HG02678 (cell line): ENCODE results near the gene MAGI1.
"Not testable (repeated sequence)": the region's sequence is repeated elsewhere in the genome, so short reads cannot be mapped to it uniquely, and the experiment has no call there.

Experiments
- ATAC-seq: cut with Tn5 transposase; IDR thresholded peaks from one replicate; pipeline ENCODE4 v1.9.1; 2021; ENCODE audit warnings: mild to moderate bottlenecking, moderate library complexity; ENCODE audit not compliant: unreplicated experiment

The MAGI1 gene

DNA sequence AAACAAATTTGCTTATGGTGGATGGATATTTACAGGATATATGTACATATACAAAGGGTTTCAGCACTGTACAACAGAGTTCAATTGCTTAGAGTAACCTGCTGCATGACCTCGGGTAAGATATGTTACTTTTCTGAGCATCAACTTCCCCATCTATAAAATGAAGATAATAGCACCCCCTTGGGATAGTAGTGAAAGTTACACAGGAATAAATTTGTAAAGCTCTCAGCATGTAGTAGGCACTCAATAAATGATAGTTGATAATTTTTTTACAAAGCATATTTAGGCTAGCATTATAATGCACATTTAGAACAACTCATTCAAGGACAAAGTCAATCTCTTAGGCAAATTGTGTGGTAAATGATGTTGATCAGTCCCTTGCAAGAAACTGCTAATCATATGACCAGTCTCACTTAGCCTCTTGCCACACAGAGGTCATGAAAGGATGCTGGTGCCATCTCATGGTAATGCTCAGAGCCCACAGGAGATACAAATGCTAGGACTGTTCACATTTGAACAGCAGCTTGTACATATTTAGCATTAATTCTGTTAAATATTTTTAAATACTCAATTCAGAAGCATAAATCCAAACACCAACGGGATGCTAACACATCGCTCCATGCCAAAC lies 123.9 kb downstream of the MAGI1 start:
- no peak for ATAC-seq

DNA sequence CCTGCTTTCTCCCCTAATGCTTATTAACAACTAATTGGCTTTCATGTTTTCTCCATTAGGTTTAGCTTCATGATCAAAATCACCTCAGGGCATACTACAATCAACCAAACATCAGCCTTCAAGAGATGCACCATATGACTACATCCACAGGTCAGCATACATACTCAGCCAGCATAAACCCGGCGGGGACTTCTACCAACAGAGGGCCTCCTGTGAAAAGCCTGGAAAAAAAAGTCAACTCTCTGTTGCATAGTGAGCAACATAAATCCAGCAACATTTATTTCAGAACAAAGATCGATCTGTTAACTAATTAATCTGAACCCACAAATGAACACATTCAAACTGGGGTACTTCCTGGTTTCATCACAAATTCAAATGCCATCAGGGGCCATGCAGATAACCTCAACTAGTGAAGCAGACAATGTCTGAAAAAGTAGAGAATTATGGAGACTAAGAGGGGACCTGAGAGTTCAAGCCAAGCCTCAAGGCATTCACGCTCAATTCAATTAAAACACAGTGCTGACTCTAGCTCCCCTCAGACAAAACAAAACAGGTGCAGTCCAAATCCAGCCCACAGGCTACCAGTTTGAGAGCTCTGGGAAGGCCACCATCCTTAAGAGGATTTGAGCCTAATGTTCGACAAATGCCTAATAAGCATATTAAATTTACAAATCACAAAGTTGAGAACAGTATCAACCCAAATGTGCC lies 124.5 kb downstream of the MAGI1 start:
- no peak for ATAC-seq

DNA sequence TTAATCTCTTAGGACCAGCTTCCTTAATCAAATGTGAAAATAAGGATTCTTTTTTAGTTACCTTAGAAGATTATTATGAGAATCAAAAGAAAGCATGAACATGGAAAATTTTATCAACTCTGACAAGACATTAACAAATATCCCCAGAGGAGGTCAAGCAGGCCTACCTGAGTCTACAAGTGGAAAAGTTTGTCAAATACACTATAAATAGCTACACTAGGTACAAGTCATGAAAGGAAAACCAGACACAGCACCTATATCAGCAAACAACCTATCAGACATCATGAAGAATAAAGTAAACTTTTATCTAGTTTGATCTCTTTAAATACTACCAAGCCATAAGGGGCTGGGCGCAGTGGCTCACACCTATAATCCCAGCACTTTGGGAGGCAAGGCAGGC lies 126.1 kb downstream of the MAGI1 start:
- ATAC-seq = no peak

DNA sequence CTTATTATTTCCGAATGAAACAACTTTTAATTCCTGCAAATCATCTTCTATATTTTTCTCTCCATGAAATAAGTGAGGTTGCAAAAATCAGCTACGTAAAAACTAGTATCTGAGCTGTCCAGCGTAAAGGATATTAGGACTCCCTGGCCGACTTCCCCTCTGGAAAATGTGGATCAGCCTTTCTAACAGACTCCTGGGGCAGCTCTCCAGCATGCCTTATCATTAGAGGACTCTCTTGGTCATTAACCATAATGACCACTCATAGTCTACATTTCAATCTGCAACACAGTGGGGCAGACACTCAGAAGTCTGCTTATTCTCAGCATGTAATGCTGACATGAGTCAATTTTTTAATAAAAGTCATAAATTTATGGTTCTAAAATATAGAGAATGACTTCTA lies 130.1 kb downstream of the MAGI1 start:
- ATAC-seq = no peak

DNA sequence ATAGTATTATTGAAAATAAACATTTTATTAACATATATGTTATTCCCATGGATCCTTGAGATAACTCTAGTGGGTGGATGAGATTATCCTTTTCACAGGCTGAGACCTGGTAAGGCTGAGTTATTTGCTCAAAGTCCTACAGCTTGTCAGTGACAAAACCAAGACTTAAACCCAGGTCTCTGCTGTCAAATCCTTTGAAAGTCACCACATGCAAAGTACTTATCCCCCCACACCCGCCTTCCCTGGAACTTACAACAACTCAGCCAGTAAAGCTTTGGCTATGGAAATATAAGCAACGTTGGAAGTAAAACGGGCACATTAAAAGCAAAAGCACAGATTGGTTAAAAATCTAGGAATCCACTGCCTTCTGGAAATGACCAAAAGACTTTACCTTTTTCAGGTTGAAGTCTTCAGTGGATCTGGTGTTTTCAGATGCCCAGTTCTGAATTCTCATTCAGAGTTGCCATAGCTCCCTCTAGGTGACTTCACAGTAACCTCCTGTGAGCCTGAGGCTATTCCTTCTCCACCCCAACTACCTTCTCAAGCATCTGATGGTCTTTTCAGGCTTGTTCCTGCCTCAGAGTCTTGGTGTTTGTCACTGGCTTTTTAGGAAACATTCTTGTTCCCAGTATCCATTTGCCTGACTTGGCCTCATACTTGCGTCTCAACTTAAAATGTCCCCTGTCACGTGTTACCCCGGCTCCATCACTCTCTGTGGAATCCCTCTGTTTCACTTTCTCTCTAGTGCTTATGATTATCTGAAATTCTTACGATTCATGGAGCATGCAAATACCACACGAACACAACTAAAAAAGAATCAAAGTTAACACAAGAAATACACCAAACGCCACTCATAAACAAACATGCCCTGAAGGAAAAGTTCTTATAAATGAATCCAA lies 131.2 kb downstream of the MAGI1 start:
- ATAC-seq = no peak

DNA sequence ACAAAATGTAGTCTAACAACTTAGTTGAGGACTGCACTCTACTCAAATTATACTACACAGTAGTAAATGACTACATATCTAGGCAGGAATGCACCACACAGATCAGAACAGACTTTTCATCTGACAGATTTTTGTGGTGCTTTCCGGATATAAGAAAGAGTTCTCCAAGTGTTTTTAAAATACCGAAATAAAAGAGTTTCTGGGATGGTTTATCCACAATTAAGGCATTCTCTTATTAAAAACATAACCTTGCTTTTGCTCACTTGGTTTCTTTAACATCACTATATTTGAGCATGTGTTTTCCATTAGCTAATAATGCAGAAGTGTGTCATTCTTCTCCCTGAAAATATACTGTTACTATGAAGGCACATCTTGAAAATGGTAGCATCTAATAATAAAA lies 132.9 kb downstream of the MAGI1 start:
- ATAC-seq = no peak

DNA sequence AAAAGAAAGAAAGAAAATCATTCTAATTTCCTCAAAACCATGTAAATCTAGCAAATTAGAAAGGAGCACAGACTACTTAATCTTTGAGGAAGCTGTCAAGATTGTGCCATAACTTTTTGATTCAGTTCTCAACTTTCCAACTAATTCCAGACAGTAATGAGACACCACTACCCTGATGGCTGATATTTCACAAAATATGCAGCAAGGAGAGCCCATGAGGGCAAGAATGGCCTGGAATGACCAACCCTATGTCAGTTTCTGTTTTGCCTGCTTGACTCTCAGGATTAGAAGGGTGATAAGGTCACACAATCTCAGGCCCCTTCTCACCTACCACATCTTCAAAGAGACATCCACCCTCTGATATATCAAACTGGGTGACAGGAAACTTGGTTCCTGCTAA lies 134.7 kb downstream of the MAGI1 start:
- ATAC-seq = no peak

DNA sequence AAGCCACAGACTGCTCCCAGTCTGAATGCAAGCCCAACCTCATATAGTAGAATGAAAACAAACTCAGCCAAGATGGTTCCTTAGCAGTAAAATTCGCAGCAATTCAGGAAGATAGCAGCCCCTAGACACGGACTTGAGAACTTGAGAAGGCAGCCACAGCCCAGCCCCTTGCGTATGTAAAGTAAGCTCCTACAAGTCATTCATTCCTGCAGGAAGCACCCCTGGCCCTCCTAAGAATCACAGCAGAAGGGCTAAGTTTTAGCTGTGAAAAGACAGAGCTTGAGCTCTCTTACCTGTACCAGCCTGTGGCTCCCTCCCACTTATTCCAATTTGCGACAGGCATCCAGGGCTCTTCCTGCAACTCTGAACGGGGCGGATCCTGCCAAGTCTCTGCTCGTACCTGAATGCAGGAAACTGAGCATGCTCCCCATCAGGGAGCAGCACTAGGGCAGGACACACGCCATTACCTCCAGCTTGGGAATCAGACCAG lies 136.4 kb downstream of the MAGI1 start:
- no peak for ATAC-seq

DNA sequence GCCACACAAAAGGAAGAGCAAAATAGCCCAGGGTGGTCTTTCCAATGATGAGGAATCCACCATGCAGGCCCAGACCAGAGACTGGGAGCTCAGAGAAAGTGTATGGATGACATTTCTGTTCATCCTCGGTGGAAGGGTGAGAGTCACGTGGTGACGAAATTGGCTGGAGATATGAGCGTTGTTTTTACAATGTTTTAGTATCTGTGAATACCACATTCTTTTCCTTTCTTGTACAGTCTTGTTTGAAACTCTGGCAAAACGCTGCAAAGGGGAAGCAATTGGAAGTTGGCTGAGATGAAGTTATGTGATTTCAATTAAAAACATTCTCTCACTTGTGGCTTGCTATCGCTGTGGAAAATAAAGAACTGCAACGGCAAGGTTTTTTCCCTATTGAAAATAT lies 137.5 kb downstream of the MAGI1 start:
- no peak for ATAC-seq

DNA sequence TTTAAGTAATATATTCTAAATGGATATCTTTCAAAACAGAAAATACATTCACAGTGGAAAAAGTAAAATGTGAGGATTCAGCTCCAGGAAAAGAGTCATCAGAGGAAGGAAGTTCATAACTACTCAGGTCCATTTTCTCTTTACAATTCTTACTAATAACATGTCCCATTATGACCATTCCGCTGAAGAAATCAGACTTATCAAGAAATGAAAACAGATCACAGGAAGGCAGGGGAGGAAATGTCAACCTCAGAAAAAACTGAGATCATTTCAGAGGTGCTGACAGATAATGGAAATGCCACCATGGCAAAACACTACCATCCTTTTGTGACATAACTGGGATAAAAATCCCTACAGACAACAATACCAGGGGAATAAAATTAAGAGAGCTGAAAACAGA lies 139.5 kb downstream of the MAGI1 start:
- ATAC-seq = no peak

DNA sequence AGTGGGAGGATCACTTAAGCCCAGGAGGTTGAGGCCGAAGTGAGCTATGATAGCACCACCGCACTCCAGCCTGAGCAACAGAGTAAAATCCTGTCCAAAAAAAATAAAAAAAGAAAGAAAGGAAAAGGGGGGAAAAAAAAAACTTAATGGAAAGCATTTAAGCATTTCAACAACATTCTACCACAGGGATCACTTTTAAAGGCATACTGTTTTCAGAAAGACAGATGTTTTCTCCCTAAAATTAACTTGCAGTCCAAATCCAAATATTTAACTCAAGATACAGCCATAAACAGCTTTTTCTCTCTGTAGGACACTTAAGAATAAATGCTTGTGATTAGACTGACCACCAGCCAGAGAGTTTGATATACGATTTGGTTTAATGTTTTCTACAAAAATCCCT lies 141.0 kb downstream of the MAGI1 start:
- ATAC-seq = no peak

DNA sequence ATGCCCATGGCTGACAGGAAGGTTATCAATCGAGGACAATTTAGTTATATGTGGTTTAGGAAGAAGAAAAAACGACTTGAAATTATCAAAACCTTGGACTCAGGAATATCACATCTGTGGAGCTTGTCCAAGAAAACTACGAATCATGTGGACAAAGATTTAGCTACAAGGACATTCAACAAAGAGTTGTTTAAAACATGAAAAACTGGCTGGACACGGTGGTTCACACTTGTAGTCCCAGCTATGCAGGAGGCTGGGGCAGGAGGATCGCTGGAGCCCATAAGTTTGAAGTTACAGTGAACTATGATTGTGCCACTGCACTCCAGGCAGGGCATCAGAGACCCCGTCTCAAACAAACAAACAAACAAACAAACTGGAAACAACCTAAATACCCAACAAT lies 142.4 kb downstream of the MAGI1 start:
- ATAC-seq = no peak

DNA sequence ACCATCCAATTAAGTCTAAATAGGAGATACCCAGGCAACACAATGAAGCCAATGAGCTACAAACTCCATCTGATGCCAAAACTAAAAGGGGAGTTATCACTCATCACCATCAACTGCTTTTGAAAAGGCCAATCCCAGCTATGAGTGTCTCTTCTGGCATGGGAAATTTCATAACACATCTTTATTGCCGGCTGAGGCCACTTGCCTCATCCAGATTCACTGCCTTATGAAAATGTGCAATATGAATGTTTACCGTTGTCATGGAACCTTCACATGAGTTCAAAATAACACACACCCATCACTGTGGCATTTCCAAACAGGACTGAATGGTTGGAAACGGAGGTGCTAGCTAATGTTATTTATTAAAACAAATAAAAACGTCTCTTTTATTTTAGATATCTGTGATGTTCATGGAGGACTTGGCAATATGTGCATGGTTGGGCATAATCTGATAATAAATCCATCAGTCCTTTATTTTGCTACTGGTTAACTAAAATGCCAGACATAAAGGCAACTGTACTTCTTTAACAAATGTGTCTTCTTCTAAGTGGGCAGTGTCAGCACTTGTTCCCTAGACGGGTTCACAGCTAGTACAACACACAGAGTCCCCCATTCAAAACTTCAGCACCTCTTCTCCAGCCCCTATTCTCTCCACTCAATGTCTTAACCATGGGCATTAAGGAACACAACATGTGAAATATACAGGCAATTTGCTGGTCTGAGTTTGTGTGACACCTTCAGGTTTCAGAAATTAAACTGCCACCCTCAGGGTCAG lies 143.9 kb downstream of the MAGI1 start:
- no peak for ATAC-seq

DNA sequence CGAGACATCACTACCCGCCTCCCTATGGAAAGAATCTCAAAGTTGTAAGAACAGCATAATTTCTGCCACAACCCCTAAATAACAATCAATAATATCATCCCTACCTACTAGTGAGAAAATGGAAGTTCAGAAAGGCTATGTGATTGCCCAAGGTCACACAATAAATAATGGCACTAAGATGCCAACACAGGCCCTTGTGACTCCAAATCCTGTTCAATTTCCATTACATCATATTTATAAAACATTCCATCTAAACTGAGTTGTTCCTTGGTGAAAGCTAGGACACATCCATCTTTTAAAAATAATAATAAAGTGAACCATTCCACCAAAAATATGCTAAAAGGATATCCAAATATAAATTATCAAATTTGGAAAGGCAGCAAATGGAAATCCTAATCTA lies 144.6 kb downstream of the MAGI1 start:
- ATAC-seq = no peak

DNA sequence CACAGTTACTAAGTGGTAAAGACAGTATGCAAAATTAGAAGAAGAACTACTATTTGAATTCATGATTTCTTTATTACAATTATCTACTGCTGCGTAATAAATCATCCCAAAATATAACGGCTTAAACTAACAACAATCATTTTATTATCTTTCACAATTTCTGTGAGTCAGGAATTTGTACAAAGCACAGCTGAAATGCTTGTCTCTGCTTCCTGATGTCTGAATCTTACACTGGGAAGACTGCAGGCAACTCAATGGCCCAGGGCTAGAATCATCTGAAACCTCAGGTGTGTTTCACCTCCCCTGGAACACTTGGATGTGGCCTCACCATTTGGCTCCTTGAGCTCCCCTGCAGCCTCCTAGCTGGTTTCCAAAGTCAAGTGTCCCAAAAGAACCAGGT lies 145.1 kb downstream of the MAGI1 start:
- no peak for ATAC-seq

DNA sequence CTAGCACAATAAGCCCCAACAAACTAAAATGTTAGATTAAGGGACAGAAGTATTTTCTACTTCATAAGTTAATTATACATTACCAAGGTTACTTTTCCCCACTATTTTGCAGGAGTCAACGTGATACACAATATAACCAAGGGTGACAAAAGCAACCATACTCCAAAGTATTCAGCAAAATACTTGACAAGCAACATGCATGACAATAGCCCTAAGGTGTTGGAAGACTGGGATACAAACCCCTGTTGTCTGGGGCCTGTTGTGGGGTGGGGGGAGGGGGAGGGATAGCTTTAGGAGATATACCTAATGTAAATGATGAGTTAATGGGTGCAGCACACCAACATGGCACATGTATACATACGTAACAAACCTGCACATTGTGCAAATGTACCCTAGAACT lies 147.2 kb downstream of the MAGI1 start:
- not testable (repeated sequence) for ATAC-seq

DNA sequence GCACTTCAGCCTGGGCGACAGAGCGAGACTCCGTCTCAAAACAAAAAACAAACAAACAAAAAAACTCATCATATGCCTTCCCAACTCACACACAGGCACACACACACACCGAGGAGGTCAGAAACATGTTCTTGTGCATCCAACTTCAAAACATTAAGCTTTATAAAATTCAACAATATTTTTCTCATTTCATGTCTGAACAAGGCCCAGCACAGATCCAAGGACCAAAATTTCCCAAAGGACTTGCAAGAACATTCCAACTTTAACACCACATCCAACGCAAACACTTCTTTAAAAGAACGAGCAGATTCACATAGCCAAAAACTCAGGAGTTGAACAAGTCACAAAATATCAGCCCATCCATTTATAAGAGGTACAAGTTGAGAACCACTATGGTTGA lies 148.4 kb downstream of the MAGI1 start:
- no peak for ATAC-seq

DNA sequence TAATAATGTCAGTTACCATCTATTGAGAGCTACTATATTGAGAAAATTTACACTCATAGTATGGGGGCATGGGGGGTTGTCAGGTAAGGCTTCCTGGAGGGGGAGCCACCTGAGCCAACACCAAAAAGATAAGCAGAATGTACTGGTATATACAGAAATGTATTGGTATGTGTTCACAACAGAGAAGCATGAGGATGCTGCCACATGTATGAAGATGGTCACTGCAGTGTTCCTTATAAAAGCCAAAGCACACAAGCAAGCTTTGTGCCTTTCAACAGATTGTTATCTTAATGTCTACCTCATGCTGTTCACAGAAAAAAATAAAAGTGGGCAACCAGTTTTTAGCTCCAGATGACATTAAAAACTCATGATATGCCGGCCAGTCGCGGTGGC lies 149.0 kb downstream of the MAGI1 start:
- no peak for ATAC-seq

DNA sequence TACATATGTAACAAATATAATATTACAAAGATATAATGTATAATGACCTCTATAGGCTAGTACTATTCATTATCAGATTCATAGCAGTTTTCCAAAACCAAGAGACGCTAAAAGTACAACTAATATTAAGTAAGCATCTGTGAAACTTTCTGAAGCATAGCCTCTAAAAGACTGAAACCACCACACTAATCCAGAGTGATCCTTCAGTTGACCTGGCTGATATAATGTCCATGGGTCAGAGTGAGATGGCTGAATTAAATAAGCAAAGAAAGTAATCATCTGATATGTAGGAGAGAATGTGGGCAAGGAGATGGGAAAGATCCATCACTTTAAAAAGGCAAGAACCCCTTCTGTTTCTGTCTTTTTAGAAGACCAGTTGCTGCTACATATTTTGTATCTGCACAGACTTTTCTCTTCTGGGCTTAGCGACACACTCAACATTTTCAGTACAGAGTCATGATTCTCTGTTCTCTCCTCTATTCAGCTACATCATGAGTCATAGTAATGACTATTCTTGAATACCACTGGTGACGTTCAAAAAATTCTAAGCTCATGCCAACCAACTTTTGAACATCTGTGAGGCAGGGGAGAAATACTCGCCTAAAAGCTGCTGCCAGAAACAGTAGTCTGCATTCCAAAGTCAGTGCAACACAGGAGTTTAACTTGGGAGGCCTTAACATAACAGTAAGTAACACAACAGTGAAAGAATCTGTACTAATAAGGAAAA lies 149.6 kb downstream of the MAGI1 start:
- ATAC-seq = no peak

DNA sequence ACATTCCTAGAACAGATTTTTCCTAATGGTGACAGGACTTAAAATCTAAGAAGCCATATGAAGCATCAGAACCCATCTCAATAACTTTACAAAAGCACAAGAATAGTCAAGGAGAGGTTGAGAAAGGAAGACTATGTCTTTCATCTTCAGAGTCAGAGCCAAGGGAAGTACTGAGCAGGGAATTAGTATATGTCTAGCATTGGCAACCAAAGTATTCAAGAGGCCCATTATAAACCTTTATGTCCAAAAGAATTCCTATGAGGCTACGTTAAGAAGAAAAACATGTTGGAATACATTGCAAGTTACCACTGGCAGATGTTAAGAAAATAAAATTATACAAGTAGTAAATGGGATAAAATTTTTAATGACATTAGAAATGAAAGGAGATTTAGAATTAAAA lies 150.5 kb downstream of the MAGI1 start:
- ATAC-seq = no peak
